ENCODE results near the gene FNDC3B.
"Not testable (repeated sequence)": the region's sequence is repeated elsewhere in the genome, so short reads cannot be mapped to it uniquely, and the experiment has no call there.

The FNDC3B gene

DNA sequence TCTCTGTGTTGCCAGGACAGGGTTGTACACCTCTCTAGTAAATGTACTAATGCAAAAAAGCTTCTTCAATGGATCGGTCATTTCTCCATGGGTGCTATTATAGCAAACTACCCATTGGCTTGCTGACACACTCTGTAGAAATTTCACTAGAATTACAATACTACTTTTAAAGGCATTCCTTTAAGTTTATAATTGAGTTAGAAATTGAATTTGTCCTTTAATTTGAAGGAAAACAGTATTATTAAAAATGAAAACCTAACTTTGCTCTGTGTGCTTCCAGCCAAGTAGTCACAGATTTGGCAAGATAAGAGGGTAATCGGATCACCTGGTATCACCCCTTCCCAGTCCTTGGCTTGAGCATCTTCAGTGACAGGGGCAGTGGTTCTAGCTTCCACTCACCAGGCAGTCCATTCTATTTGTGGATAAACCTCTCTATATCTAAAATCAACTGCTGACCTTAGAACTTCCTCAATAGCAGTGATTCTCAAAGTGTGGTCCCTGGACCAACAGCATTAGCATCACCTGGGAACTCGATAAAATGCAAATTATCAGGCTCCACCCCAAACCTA, 315.6 kb downstream of the FNDC3B start:
- DNase-seq, result no peak

DNA sequence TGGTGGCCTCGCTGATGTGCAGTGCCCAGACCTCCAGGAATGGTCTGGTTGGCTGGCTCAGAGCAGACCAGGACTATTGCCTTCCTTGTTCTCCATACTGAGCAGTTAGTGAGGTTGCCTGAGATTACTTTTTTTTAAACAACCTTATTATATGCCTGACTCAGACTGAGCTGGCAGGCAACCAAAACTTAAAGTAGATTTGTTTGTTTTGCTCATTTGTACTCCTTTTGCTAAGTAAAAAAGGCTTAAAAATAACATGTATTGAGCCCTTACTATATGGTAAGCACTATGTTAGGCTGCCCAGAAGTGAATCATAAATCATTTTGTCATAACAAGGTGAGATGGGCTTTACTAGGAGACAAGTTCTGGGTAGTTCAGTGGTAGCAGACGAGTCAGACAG, 316.5 kb downstream of the FNDC3B start:
- DNase-seq, result no peak

DNA sequence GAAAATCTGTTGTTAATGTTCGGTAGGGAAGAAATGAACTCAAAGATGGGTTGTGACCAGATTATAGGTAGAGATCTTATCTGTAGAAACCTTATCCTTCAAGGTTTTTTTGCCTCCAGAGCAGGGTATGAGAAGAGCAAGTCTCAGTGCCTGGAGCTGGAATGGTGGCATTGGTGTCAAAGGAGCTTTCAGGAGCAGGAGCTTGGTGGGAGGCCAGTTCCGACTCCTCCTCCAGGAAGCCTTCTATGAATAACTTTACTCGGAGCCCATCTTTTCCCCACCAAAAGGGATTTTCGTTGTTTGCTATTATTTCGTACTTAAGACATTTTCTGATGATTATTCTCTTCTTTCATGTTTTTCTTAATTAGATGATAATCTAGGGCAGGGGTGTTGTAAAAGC, 317.0 kb downstream of the FNDC3B start:
- DNase-seq, result no peak

DNA sequence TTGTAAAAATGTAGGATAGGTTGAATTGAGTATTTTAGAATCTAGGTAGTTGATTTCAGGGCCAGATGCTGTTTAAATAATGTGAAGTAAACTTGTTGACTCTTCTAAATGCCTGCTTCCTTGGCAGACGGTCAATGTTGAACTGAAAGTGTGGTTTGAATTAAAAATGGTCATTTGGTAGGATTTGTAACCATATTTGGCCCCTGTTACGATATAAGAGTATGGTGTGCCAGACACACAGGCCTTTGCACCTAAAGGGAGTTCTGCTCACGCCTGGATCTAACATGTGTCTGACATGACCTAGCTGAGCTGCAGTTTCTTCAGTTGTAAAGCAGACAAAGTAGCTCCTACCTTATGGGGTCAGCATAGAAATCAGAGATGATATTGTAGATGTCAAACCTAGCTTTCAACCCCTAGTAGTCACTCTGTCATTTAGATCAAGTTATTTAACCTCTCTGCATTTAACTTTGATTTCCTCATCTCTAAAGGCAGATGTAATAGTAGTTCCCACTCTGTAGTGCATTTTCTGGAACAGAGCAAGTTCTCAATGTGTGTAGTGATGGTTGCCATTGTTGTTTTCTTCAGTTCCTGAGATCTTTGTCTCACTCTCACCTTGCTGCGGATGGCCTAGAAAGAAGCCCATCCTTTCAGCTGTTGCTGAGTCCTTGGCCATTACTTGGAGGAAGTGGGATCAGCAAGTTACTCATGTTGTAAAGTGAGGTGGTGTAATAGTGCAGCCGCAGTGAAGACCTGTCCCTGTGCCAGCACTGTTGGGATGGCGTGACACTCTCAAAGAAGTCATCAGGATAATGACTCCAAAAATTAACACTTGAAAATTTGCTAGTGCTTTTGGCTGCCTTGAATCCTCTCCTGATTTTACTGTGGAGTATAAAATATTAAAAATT, 318.7 kb downstream of the FNDC3B start:
- DNase-seq, result no peak

DNA sequence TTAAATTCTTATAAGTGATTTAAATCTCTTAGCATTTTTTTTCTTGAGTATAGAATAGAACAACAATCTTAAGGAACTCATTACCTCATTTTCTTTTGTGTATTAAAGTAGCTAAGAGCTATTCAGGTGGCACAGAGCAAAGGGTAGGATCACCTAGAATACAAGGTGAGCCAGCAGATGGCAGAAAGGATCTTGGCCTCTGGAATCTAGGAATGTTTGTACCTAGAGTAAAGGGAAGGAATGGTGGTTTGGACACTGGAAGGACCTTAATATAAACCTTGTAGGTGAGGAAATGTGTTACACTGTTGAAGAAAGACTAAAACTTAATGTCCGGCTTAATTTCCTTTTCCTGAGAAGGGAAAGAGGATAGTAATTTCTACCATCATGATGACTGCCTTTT, 319.9 kb downstream of the FNDC3B start:
- no peak for DNase-seq

DNA sequence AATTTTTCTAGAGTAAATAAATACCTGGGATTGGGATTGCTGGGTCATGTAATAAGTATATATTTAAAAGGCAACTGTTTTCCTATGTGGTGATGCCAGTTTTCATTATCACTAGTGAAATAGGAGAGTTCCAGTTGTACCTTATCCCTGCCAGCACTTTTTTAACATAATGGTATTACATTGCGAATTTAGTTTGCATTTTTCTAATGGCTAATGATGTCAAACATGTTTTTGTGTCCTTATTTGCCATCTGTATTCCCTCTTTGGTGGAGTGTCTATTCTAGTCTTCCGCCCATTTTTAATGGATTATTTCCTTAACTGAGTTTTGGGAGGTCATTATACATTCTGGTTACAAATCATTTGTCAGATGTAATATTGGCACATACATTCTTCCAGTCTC, 320.6 kb downstream of the FNDC3B start:
- no peak for DNase-seq

DNA sequence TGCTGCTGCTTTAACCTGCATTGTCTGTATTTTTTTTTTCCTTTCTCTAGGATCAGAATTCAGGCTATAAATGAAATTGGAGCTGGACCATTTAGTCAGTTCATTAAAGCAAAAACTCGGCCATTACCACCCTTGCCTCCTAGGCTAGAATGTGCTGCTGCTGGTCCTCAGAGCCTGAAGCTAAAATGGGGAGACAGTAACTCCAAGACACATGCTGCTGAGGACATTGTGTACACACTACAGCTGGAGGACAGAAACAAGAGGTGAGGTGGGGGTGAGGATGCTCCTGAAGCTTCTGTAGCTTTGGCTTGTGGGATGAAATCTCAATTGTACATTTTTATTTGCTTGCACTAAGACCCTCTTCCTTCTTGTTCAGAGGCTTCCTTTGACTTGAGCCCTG, 323.2 kb downstream of the FNDC3B start:
- no peak for DNase-seq

DNA sequence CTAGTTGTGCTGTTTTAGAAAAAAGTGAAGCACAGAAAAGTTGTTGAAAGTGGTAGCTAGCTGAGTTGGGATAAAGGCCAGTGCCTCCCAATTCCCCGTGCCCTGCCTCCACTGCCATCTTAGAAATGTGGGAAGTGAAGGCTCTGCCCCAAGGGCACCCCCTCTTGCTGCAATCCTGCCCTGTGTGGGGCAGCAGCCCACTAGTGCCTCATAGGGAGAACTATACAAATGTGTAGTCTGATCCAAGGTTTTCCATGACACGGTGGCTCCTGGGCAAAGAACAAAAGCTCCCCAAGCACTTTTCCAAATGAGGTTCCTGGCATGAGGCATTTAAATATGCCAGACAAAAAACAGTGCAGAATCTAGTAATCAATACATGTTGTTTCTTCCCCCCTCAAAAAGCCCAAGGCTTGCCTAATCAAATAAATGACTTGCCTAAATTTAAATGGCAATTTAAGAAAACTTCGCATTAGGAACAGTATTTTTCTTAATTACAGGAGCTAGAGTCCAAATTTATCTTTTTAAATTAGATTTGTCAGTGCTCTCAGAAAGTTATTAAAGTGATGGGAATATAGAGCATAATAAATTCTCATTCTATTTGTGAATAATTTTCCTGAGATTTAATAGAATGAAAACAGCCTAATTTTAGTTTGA, 325.1 kb downstream of the FNDC3B start:
- DNase-seq, result no peak

DNA sequence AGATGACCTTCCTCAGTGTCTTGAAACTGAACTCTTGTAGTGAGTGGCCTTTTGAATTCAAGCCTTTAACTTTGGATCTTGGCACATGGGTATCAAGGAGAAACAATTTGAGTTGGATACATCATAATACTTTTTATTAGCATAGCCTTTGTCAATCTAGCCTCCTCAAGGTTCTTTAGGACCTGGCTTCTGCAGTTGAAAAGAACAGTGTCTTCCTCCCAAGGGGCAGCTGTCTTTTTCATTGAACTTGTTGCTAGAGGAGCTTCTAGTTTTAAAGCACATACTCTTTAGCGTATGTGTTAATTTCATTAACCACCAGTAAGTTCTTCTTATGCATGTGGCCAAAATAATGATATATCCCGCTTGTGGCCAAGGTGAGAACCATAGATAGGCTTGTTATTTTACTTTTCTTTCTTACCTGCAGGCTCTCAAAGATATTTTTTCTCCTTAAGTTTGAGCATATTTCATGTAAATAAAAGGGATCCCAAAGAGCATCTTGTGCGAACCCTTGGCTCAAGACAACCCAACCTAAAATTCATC, 325.7 kb downstream of the FNDC3B start:
- DNase-seq, result no peak

DNA sequence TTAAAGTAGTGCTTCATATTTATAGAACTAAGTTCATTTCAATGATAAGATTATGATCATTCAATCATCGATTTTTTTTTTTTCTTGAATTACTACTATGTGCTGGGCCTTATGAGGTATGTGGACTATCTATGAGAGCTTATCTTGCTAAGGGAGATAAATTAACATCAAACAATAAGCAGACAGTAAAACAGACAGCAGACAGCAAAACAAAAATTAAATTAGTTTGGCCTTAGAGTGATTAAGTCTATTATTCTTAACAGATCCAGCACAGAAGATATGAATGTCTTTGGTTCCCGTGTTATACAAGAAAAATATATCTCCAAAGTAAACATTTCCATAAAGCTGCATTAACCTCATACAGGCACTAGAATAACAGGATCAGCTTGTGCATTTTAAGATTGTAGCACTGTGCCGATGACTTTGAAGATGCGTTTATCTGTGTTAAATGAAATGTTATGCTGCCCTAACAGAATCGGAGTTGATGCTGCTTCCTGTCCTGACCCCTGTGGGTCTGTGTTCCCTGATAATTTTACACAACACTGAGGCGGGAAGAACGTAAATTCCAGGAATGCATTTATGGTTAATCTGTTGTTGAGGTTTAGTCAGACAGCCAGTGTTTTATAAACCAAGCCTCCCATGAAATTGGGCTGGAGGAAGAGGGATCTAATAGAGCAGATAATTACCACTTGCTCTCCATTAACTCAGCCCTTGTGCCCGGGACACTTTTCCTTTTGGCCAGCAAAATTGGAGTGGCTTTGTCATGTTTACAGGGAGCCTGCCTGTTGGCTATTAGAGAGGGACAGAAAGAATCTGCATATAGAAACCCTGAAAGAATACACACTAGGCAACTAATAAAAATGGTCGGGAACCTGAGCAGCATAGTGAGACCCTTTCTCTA, 328.1 kb downstream of the FNDC3B start:
- DNase-seq, result no peak

DNA sequence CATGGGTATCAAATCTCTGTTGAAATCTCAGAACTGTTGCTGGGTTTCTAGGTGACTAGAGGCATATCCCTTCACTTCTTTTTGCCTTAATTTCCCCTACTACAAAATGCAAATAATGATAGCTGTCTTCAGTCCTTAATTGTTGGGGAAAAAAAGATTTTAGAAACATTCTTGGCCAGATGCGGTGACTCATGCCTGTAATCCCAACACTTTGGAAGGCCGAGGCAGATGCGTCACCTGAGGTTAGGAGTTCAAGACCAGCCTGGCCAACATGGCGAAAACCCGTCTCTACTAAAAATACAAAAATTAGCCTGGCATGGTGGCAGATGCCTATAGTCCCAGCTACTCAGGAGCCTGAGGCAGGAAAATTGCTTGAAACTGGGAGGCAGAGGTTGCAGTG, 329.2 kb downstream of the FNDC3B start:
- DNase-seq, result not testable (repeated sequence)

DNA sequence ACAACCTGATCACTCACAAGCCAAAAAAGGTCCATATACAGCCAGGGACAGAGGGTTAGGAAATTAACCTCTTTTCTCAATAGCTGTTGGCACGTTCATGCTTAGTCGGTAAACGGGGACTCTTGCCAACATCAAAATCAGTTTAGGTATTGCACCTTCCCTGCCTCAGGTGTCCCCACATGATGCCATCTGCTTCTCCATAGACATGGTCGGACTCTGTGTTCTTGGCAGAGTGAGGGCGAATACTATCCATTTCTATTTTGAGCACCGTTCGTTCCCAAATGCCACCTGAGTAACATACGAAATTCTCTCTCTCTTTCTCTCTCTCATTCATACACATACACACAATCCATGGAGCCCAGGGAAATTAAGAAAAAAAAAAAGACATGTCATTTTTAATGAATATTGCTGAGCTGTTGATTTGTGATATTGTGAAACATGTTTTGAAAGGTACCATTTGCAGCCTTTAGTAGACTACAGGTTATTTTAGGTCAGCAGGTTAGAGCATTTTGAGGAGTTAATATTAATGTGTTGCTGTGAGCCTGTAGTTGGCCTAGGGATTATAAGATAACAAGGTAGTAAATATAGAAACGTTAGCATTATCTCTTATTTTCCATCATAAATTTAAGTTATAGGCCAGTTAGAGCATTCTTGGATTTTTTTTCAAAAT, 330.3 kb downstream of the FNDC3B start:
- no peak for DNase-seq

DNA sequence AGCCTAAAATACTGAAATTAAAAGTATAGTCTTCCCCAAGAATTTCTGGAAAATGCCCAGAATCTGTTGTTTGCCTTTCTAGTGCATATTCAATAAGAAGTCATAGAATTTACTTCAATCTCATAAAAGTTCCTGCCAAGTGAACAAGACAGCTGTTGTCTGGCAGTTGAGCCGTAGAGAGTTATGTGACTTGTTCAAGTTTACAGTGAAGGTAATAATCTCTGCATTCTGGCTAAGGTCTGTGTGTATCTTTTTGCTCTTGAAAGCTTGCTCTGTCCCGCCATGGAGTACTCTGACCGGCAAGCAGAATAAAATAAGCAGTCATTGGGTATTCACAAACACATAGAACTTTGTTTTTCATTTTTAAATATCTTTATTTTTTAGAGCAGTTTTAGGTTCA, 331.0 kb downstream of the FNDC3B start:
- DNase-seq, result no peak

DNA sequence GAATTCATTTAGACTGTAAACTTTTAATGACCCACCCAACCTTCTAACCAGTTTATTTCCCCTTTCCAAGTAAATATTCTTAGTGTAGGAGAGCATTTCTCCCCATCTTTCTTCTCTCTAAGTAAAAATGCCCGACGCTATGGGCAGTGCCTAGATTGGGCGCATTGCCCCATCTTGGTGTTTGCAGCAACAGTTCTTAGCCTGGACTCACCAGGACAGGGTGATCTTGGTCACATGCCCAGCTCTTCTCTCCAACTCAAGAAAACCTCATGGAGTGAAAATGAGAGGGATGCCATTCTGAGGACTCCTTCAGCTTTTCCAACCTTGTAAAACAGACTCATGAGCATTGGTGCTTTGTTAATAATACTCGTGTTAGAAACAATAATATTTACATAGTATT, 332.2 kb downstream of the FNDC3B start:
- DNase-seq, result no peak

DNA sequence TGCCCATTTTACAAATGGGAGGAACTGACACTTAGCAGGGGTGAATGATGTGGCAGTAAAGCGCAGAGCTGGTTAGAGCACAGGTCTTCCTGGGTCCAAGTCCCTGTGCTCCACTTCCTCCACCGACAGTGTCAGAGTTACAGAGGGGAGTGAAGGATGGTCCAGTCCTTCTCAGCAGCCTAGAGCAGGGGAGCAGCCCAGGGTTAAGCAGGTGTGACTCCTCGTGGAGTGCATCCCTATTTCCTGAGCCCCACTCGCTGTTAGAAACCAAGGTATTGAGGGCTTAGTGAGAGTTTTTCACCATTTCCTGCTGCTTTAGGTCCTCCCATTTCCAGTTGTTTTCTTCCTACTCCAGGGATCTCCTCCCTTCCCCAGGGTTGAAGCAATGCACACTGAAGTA, 333.5 kb downstream of the FNDC3B start:
- DNase-seq, result no peak

DNA sequence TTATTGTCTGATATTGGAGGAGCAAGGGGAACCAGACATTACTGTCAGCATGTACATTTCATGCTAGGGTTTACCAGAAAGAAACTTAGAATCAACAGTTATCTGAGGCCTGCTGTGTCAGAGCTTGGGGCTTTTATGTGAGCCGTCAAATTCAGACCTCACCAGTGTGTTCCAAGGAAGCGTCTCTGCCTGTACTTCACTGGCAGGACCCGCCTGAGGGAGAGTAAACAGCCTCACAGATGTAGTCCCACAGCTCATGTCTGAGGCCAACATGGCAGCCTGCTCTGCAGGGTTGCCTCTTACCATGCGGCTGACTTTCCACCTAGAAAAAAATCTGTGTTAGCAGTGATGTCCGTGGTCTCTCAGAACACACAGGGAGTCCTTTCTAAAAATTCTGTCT, 334.5 kb downstream of the FNDC3B start:
- no peak for DNase-seq

DNA sequence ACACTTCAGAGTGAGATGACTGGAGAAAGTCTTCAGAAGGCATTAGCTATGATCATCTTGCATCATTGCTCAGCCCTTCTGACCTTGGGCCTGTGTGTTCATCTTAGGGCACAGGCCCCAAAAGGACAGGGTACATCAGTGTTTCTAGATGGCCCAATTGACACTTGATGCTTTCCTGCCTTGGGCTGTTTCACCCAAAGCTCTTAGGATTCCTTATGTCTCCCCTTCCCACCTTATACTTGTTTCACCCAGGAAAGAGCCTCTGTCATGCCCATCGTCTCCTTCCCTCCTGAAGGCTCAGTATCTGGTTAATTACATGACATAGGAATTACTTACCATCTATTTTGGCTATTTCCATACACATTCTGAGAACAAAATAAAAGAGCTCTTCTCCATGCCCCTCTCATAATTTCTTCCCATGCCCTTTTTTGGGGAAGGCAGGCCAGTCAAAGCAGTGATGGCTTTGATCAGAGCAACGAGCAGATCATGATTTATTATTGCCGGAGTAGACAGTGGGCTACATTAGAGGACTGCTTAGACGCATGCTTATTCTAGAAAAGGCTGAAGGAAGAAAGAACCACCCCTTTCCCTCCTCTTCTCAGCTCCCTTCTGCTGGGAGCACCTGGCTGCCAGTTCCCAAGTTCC, 335.9 kb downstream of the FNDC3B start:
- no peak for DNase-seq

DNA sequence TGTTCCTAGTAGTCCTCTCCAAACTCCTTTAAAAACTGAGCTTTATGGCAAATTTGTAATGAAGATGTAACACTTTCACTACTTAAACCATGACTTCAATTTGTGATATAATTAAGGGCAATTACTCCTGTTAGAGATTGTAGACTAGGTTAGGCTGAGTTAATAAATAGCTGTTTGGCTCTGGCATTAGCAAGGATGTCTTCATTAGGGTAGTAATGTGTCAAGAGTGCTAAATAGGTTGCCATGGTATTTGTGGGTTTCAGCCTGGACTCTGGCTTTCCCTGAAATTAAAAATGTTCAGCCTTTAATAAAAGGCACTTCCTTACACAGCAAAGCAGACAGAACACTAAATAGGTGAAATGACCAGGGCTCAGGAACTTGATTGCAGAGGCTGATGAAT, 337.0 kb downstream of the FNDC3B start:
- no peak for DNase-seq

DNA sequence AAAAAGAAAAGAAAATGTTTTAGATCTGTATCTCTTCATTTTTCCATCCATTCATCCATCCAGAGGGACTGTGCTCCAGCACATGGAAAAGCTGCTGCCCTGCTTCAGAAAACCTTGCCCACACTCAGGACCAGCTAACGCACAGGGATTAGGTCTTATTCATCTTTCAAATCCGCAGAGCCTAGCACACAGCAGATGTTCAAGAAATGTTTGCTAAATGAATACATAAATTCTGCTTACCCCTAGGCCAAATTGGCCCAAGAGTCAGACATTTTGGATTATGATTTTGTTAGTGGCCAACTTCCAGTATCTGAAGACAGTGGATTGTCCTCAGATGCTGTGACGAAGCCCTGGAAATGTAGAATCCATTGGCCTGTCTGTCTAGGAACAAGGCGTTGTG, 337.5 kb downstream of the FNDC3B start:
- no peak for DNase-seq

DNA sequence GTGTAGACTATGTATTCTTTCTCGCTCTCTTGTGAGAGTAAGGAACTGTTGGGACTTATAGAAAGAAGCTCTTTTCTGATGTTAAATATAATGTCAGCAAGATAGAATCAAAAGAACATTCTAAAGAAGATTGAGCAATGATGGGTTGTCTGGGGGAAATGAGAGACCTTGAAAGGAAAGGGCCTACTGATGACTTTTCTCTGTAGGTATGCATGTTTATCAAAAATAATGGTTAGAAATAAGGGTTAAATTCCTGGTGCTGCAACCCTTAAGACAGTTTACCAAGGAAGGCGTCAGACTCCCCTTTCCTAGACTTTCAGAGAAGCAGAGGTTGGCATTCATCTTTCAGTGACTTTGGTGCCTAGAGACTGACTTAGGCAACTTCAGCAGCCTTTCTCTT, 339.1 kb downstream of the FNDC3B start:
- no peak for DNase-seq

DNA sequence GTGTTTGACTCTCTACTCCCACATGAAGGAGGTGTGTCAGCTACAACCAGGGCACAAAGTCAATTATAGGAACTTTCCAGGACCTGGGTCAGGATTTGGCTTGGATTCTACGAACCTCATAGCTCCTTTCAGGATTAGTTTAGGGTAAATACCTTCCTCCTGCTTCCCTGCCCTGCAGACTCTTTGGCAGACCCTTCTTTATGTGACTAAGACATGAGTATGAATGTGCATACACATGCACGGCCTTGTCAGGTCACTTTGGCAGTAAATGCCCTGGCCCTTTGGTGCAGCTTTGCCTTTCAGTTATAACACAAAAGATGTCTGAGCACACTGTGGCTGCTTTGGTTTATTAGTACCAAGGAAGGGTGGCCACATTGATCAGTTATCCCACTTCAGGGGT, 340.0 kb downstream of the FNDC3B start:
- DNase-seq, result no peak

DNA sequence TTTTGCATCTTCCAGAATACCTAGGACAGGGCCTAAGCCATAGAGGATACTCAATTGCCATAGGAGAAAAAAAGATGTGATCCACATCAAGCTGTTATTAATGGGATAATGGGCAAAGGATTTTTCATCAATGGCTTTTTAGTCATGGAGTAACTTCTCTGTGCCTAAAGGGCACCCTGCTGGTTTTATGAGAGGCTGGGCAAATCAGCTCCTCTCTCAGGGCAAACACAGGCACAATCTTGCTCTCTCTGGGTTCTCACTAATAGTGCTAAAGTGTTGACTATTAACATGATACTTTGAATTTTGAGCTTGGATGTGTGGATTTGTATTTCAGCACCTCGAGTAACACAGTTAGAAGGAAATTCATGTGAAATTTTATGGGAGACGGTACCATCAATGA, 341.3 kb downstream of the FNDC3B start:
- no peak for DNase-seq
